GM10248 (cell line): ENCODE results near the gene MAPKBP1.

ENCODE experiments used
- CTCF ChIA-PET: fragments of 300-600 bp; sonication (Branson Sonifier 250); formaldehyde crosslinking; extraction: SDS; loops from one replicate; lab custom pipeline; 2021; ENCODE audit warnings: antibody characterized with exemption; lab: Yijun Ruan, JAX
- POLR2A ChIA-PET: fragments of 350-650 bp; sonication (Branson Sonifier 250); formaldehyde crosslinking; extraction: SDS; loops from one replicate; lab custom pipeline; 2020; ENCODE audit warnings: antibody characterized with exemption; lab: Yijun Ruan, JAX
- DNase-seq: peaks from one replicate; pipeline ENCODE4 v3.0.0; 2012; ENCODE audit errors: extremely low spot score
- CTCF ChIP-seq: IDR thresholded peaks from 2 replicates; pipeline ENCODE4 v1.5.1; 2012; ENCODE audit warnings: mild to moderate bottlenecking, low read depth; ENCODE audit errors: extremely low read depth, missing control alignments, control extremely low read depth

The MAPKBP1 gene

GRCh38 chr15:41804916-41805666, 30.8 kb downstream of the MAPKBP1 start:
- DNase-seq = no peak
- ChIA-PET POLR2A (no interaction called here), CTCF (interaction anchor here (1.2 to 9.4 kb wide), 2 partner anchors 31 to 202 kb away, joined by 3 to 107 read pairs; partner anchors contain the start of gene MAPKBP1)
- no peak for TF ChIP-seq CTCF

- ChIA-PET CTCF (interaction anchor here (1.2 to 9.4 kb wide), 2 partner anchors 31 to 202 kb away, joined by 3 to 107 read pairs; partner anchors contain the start of gene MAPKBP1), POLR2A (no interaction called here)
- DNase-seq = no peak
- TF ChIP-seq CTCF = no peak
These were observed 31.4 kb downstream of the MAPKBP1 start for GRCh38 chr15:41805711-41806110.

GRCh38 chr15:41806291-41807181, 32.3 kb downstream of the MAPKBP1 start:
- no peak for DNase-seq
- ChIA-PET CTCF (interaction anchor here (1.1 to 9.4 kb wide), 3 partner anchors 10 to 341 kb away, joined by 3 to 107 read pairs (median 3); partner anchors contain the start of gene MAPKBP1), POLR2A (no interaction called here)
- no peak for TF ChIP-seq CTCF

GRCh38 chr15:41809121-41809520, 34.8 kb downstream of the MAPKBP1 start:
- no peak for TF ChIP-seq CTCF
- POLR2A ChIA-PET = no interaction called here

GRCh38 chr15:41809526-41810220, 35.4 kb downstream of the MAPKBP1 start:
- no peak for TF ChIP-seq CTCF
- no peak for DNase-seq
- POLR2A ChIA-PET = interaction anchor here (0.7 kb wide), 1 partner anchor 296 kb away, joined by 4 read pairs; the partner anchor contains the start of gene LTK
- CTCF ChIA-PET = interaction anchor here (1.1 to 6.4 kb wide), 9 partner anchors 8 to 344 kb away, joined by 4 to 316 read pairs (median 33); partner anchors contain the start of gene MAPKBP1

More at GRCh38 chr15:41809121-41809520, 34.8 kb downstream of the MAPKBP1 start:
- CTCF ChIA-PET = interaction anchor here (4.1 to 6.4 kb wide), 4 partner anchors 13 to 205 kb away, joined by 33 to 316 read pairs (median 50); partner anchors contain the start of gene MAPKBP1
- DNase-seq = no peak
